Measurements from ENCODE around the gene PDZD2.
A peak's percentile ranks its signal among the peaks of the same experiment; 100 is the strongest.

PDZD2 gene

DNA sequence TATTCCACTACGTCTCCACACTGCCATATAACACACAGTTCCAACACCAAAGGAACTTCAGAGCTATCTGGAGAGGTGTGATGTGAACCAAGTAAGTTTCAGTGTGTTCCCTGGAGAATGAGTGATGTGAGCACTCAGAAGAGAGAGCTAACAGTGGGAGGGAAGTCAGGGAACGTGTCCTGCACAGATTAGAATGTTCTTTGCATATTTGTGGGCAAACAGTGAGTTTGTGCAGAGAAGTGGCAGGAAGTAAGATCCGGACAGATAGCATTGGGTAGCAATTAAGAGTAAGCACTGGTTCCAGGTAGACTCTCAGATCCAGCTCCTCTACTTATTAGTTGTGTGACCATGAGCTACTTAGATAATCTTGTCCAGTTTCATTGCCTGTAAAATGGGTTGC is 206.4 kb downstream of the PDZD2 start:
- no peak for DNase-seq (ENCODE audit: low read depth)
- no peak overlapping the region for H3K4me3 ChIP-seq (ENCODE audit: low read length)
- no peak for TF ChIP-seq CTCF (IDR thresholded peaks at IDR 0.05; ENCODE audit: insufficient read depth, low read depth, low read length, missing control alignments)

- no peak for TF ChIP-seq CTCF (IDR thresholded peaks at IDR 0.05; ENCODE audit: insufficient read depth, low read depth, low read length, missing control alignments)
- DNase-seq (ENCODE audit: low read depth), result no peak
Observed at GRCh38 chr5:31846934-31847333, 208.0 kb downstream of the PDZD2 start.

DNA sequence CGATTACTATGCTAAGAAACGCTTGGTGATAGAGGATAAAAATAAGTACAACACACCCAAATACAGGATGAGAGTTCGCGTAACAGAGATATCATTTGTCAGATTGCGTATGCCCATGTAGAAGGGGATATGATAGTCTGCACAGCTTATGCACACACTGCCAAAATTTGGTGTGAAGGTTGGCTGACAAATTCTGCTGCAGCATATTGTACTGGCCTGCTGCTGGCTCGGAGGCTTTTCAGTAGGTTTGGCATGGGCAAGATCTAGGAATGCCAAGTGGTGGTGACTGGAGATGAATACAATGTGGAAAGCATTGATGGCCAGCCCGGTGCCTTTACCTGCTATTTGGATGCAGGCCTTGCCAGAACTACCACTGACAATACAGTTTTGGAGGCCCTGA is 208.4 kb downstream of the PDZD2 start:
- no peak for TF ChIP-seq CTCF (IDR thresholded peaks at IDR 0.05; ENCODE audit: insufficient read depth, low read depth, low read length, missing control alignments)
- no peak for DNase-seq (ENCODE audit: low read depth)

More at GRCh38 chr5:31846934-31847333, 208.0 kb downstream of the PDZD2 start:
- H3K4me3 ChIP-seq (ENCODE audit: low read length), result no peak overlapping the region

DNA sequence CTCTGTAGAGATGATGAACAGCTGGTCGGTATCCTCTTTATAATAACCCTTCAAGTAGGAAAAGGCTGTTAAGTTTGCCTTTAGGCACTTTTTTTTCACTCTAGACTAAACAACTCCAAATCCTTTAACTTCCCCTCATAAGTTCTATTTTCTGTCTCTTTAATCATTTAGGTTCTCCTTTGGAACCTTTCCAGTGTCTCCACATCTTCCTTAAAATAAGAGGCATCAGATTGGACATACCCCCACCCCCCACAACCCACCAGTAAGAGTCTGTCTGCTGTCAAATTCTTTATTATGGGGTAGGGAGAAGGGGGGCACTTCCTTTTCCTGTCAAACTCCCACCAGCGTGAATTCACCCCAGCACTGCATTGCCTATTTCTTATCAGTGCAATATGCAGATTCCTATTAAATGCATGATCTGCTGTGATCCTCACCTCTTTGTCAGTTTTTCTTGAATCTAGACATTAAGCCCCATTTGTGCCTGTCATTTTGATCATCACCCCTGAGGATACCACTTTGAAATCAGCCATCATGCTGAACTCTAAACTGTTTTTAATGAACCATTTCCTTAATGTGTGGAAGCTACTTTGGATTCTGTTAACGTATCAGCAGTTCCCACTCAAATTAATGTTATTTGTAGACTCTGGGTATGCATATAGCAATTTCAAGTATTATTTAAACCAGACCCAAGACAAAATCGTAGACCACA is 212.2 kb downstream of the PDZD2 start:
- no peak overlapping the region for H3K4me3 ChIP-seq (ENCODE audit: low read length)
- DNase-seq (ENCODE audit: low read depth), result no peak
- no peak for TF ChIP-seq CTCF (IDR thresholded peaks at IDR 0.05; ENCODE audit: insufficient read depth, low read depth, low read length, missing control alignments)

More for the DNA sequence above, 208.4 kb downstream of the PDZD2 start:
- H3K4me3 ChIP-seq (ENCODE audit: low read length), result no peak overlapping the region

DNA sequence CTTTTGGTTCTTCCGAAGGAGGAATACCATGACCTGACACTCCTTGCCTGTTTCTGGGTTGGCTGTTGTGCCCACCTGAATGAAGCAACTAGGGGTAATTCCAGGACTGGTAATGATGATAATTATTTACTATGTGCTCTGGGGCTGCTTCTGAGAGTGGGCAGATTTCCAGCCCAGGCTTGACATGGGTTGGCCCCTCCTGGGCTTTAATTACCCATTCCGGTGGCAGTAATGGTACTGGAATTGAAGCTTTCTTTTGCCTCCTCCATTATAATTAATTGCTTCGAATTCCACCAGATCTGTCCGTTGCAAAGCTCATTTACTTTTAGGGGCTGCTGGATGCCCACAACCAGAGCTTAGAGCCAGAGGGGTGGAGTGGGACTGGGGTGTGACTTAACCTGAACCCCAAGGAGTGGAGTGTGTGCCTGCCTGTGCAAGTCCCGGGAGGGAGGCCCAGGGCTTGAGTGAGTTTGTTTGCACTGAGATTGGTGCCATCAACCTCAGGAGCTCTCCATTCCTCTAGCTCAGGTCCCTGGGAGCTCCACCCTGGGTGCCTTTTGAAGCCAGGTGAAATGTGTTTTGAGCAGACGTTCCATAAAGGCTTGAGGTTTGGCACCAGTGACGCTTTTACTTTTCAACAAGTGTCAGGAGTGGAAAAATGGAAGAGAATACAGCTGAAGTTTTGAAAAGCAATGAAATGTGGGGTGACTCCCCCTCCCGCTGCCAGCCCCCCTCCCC is 214.6 kb downstream of the PDZD2 start:
- H3K4me3 ChIP-seq (ENCODE audit: low read length), result no peak overlapping the region
- TF ChIP-seq CTCF (IDR thresholded peaks at IDR 0.05; ENCODE audit: insufficient read depth, low read depth, low read length, missing control alignments), result no peak
- DNase-seq (ENCODE audit: low read depth), result peak; percentile 28

GRCh38 chr5:31854181-31855133 is 215.5 kb downstream of the PDZD2 start:
- TF ChIP-seq CTCF (IDR thresholded peaks at IDR 0.05; ENCODE audit: insufficient read depth, low read depth, low read length, missing control alignments), result no peak
- DNase-seq (ENCODE audit: low read depth), result peak; percentile 77
- peak overlapping the region; percentile 87 for H3K4me3 ChIP-seq (ENCODE audit: low read length)

All from epithelial cell of esophagus (primary cell).